ENCODE data around the gene MARCHF2.

- TF ChIP-seq REST (IDR thresholded peaks at IDR 0.05; ENCODE audit: low read depth, low read length) (no peak), EZH2phosphoT487 (IDR thresholded peaks at IDR 0.05; ENCODE audit: borderline replicate concordance, low read depth) (no peak), MAX (IDR thresholded peaks at IDR 0.05; ENCODE audit: low read depth) (no peak), CTCF (IDR thresholded peaks at IDR 0.05) (no peak), FOXM1 (IDR thresholded peaks at IDR 0.05; ENCODE audit: low read depth) (no peak), RXRA (IDR thresholded peaks at IDR 0.05; ENCODE audit: borderline replicate concordance, low read depth) (no peak), GATA2 (CRISPR knock-in tag; IDR thresholded peaks at IDR 0.05) (no peak), CHD2 (IDR thresholded peaks at IDR 0.05; ENCODE audit: low read length, partially characterized antibody) (no peak), GABPA (IDR thresholded peaks at IDR 0.05; ENCODE audit: low read depth) (no peak), SIN3A (IDR thresholded peaks at IDR 0.05; ENCODE audit: borderline replicate concordance, low read depth, low read length) (no peak), RFX5 (IDR thresholded peaks at IDR 0.05; ENCODE audit: low read length) (no peak), ELF1 (IDR thresholded peaks at IDR 0.05) (no peak)
These were observed 41.9 kb upstream of the MARCHF2 start for GRCh38 chr19:8371011-8371804.
